ENCODE measurements around the gene RNF130. TPM values are rescaled to one million over a fixed set of nuclear protein-coding genes. Genes with fewer than 3 reads are reported as not detected.
"Not testable (repeated sequence)": the region's sequence is repeated elsewhere in the genome, so short reads cannot be mapped to it uniquely, and the experiment has no call there.

RNF130 gene
- total and polyA plus RNA-seq, 7 donors, result 34.3 to 144 (median 64.1) TPM

DNA sequence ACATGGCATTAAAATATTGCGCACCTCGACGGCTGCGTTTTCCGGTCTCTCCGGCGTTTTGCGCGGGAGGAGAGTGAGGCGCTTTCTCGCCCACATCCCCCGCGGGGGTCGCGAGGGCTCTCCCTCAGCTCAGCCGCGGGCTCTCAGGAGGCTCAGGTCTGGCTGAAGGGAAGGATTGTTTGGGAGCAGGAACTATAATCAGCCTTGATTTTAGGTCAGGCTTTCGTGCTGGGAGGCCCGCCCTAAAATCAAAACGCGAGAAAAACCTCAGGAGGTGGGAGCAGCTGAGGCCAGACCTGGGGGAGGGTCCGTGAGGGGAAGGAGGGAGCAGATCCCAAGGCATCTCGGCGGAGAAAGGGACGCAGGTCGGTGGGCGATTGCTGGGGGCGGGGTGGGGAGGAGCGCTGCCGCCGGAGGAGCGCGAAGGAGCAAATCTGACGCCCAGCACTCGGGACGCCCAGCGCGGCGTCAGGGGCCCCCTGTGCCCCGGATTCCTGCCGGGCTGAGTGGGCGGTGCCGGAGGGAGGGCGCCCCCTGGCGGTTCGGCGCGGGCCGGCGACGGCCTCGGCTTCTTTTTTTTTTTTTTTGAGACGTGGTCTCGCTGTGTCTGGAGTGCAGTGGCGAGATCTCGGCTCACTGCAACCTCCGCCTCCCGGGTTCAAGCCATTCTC is 18.7 kb upstream of the RNF130 start:
- peak overlapping the region; percentile 76 to 82 (median 80) for H3K27ac ChIP-seq
- intact Hi-C loops (cut with DNase I), result loop anchor here (1.0 kb wide), 3 partner anchors 19 to 182 kb away; partner anchors contain the start of gene RNF130

DNA sequence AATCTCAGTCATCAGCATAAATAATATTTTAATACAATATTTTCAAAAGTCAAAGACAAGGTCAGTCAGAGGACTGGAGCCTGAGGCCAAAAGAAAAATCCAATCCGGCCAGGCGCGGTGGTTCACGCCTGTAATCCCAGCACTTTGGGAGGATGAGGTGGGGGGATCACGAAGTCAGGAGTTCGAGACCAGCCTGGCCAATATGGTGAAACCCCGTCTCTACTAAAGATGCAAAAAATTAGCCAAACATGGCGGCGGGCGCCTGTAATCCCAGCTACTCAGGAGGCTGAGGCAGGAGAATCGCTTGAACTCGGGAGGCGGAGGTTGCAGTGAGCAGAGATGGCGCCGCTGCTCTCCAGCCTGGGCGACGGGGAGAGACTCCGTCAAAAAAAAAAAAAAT is 18.1 kb upstream of the RNF130 start:
- not testable (repeated sequence) for H3K27me3 ChIP-seq, H3K36me3 ChIP-seq, H3K4me1 ChIP-seq, DNase-seq, H3K9me3 ChIP-seq
- Histone ChIP-seq H3K27ac (peak overlapping the region; percentile 76 to 82 (median 80)), H3K4me3 (peak overlapping the region in 3 of 4 donors; percentile 51 to 69 (median 62))
- 82 to 90% methylated on average over 18 of the region's 18 CpGs for WGBS, 2 donors
- intact Hi-C loops (cut with DNase I), result loop anchor here (1.0 kb wide), 3 partner anchors 18 to 181 kb away; partner anchors contain the start of gene RNF130

More for the DNA sequence above, 18.7 kb upstream of the RNF130 start:
- peak overlapping the region; percentile 51 to 69 (median 58) for H3K4me3 ChIP-seq
- H3K4me1 ChIP-seq, result peaks cover 0 to 9% (median 7%) of the 10 kb centered on the region in 4 donors
- DNase-seq, result peak; percentile 84
- no peak for TF ChIP-seq POLR2A (IDR thresholded peaks at IDR 0.05)
- TF ChIP-seq CTCF (IDR thresholded peaks at IDR 0.05), result peak; percentile 63 to 89 (median 66)
- TF ChIP-seq POLR2AphosphoS5 (IDR thresholded peaks at IDR 0.05), result peak in 2 of 4 donors; percentile 28 to 56
- no peak for TF ChIP-seq EP300 (IDR thresholded peaks at IDR 0.05)
- H3K36me3 ChIP-seq, result no peaks in the 10 kb centered on the region
- H3K9me3 ChIP-seq, result no peaks in the 10 kb centered on the region
- H3K27me3 ChIP-seq, result no peaks in the 10 kb centered on the region
- WGBS, 2 donors, result 3 to 9% methylated on average over 58 of the region's 58 CpGs

GRCh38 chr5:180088561-180088960 is 17.0 kb upstream of the RNF130 start:
- DNase-seq, result no peak
- H3K4me3 ChIP-seq, result no peak overlapping the region
- TF ChIP-seq POLR2A (IDR thresholded peaks at IDR 0.05), result no peak
- no peak for TF ChIP-seq EP300 (IDR thresholded peaks at IDR 0.05)
- TF ChIP-seq POLR2AphosphoS5 (IDR thresholded peaks at IDR 0.05), result no peak
- TF ChIP-seq CTCF (IDR thresholded peaks at IDR 0.05), result no peak
- H3K27me3 ChIP-seq, result no peaks in the 10 kb centered on the region
- H3K27ac ChIP-seq, result no peak overlapping the region
- intact Hi-C loops (cut with DNase I), result no loop called here
- peaks cover 0 to 9% (median 7%) of the 10 kb centered on the region in 4 donors for H3K4me1 ChIP-seq
- 89 to 95% methylated on average over 8 of the region's 8 CpGs for WGBS, 2 donors
- no peaks in the 10 kb centered on the region for H3K9me3 ChIP-seq
- no peaks in the 10 kb centered on the region for H3K36me3 ChIP-seq

DNA sequence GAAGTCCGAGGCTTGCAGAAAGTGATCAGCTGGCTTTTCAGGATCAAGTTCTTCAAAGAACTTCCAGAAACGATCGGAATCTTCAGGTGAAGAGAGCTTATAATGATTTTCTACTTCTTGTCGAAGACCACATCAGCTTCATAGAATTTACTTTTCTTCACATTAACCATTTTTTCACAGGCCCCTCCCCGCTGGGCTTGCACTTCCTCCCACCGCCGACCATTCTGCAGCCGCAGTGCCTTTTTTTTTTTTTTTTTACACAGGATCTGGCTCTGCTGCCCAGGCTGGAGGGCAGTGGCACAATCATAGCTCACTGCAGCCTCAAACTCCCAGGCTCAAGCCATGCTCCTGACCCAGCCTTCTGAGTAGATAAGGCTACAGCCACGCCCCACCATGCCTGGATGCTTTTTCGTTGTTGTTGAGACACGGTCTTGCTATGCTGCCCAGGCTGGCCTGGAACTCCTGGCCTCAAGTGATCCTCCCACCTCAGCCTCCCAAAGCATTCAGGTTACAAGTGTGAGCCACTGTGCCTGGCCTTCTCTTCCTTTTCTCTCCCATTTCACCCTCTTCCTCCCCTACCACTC is 15.3 kb upstream of the RNF130 start:
- no peak for DNase-seq
- intact Hi-C loops (cut with DNase I), result no loop called here
- Histone ChIP-seq H3K27ac (no peak overlapping the region), H3K4me3 (no peak overlapping the region), H3K27me3 (no peaks in the 10 kb centered on the region), H3K36me3 (no peaks in the 10 kb centered on the region), H3K4me1 (peaks cover 0 to 9% (median 7%) of the 10 kb centered on the region in 4 donors), H3K9me3 (no peaks in the 10 kb centered on the region)
- TF ChIP-seq EP300 (IDR thresholded peaks at IDR 0.05) (no peak), POLR2A (IDR thresholded peaks at IDR 0.05) (no peak), POLR2AphosphoS5 (IDR thresholded peaks at IDR 0.05) (no peak), CTCF (IDR thresholded peaks at IDR 0.05) (no peak)
- 78 to 84% methylated on average over 11 of the region's 11 CpGs for WGBS, 2 donors

- TF ChIP-seq CTCF (IDR thresholded peaks at IDR 0.05) (no peak), EP300 (IDR thresholded peaks at IDR 0.05) (no peak), POLR2A (IDR thresholded peaks at IDR 0.05) (no peak), POLR2AphosphoS5 (IDR thresholded peaks at IDR 0.05) (no peak)
- Histone ChIP-seq H3K4me3 (no peak overlapping the region), H3K27ac (no peak overlapping the region), H3K9me3 (no peaks in the 10 kb centered on the region), H3K4me1 (peaks cover 0 to 5% (median 4%) of the 10 kb centered on the region in 4 donors), H3K27me3 (no peaks in the 10 kb centered on the region), H3K36me3 (no peaks in the 10 kb centered on the region)
- intact Hi-C loops (cut with DNase I), result no loop called here
- DNase-seq, result no peak
- 56% methylated on average over 7 of the region's 7 CpGs for WGBS, 2 donors
Observed at GRCh38 chr5:180085837-180086236, 14.3 kb upstream of the RNF130 start.
